SK-N-DZ (cell line): ENCODE measurements around the gene GDE1.

Source experiments
- DNase-seq: peaks from one replicate; pipeline ENCODE4 v3.0.0-alpha.2; 2015; ENCODE audit warnings: low spot score

The GDE1 gene

DNA sequence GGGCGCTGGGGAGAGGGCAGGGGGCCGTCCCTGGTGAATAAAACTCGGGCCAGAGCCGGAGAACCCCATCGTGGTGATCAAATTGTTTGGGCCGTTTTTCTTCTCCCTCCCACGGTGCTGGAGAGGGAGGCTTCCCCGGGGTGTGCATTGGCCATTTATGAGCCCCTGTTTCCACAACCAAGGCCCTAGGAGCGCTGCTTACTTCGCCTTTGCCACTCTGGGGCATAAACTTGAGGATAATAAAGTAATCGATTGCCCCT is 2.4 kb upstream of the GDE1 start:
- no peak for DNase-seq

DNA sequence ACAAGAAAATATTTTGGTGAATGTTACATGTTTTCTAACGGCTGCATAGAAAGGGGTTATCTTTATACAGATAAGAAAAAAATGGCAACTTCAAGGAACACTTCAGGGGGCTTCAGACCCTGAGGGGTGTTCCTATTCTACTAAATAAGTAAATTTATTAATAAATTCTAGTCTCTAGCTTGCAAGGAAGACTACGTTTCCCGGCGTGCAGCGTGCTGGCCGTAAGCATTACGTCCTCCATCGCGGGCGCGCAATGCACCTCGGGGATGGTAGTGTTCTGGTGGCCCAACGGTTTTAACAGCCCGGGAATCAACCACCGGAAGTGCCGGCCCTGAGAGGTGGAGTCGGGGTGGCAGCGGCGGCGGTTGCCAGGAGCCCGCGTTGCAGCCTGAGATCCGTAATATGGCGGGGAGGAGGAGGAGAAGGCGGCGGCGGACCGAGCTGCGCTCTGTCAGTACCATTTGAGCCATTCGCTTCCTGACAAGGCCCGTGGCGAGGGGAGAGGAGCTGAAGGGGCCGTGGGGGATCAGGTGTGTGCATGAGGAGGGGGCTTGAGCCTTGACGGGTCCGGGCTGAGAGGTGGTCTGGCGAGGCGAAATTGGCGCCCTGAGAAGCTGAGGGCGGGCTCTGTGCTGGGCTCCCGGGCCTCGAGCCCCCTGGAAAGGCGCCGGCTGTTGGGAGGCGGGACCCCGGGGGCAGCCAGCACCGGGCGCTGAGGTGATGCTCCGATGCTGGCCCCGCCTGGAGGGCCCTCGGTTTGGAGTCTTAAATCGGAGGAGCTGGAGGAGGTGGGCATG is 1.9 kb upstream of the GDE1 start, which contains the start of gene CCP110:
CCP110 (plus strand) TSS at position 384 of the 797 bp plus-strand sequence. CDS start 3,940 bp downstream, outside the sequence.
- DNase-seq: peak; percentile 95

DNA sequence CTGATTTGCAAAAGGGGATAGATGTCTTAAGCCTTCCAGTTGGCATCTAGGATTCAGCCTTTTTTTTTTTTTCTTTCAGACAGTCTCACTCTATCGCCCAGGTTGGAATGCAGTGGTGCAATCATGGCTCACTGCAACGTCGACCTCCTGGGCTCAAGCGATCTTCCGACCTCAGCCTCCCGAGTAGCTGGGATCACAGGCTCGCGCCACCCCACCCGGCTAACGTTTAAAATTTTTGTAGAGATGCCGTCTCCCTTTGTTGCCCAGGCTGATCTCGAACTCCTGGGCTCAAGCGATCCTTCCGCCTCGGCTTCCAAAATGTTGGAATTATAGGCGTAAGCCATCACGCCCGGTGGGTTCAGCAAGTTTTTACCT is 1.3 kb upstream of the GDE1 start:
- no peak for DNase-seq

DNA sequence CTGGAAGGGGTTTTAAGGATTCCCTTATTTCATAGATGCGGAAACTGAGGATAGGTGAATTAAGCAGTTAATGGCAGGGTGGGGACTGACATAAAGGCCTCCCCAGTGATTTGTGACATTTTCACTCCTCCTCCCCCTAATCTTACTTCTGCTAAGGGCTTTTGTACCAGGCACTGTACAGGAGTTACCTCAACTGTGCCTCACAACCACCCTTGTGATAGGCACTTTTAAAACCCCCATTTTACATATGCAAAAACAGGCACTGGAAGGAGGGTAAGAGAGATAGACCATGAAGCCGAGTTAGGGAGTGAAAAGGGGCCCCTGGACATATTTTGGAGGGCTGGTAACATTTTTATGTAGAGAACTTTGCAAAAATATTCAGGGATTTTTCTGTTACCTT is 862 bp upstream of the GDE1 start:
- DNase-seq: no peak

DNA sequence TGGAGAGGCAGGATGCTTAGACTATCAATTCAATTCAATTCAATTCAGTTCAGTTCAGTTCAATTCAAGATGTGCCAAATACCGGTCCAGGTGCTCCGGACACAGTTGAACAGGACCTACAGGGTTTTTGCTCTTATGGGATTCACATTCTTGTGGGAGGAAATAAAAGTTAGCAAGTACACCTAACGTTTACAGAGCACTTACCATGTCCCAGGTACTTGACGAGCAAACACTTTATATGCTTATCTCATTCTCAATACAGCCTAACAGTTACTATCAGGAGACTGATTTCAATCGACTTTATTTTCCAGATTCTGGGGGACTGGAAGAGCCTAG is 467 bp upstream of the GDE1 start:
- DNase-seq: no peak

DNA sequence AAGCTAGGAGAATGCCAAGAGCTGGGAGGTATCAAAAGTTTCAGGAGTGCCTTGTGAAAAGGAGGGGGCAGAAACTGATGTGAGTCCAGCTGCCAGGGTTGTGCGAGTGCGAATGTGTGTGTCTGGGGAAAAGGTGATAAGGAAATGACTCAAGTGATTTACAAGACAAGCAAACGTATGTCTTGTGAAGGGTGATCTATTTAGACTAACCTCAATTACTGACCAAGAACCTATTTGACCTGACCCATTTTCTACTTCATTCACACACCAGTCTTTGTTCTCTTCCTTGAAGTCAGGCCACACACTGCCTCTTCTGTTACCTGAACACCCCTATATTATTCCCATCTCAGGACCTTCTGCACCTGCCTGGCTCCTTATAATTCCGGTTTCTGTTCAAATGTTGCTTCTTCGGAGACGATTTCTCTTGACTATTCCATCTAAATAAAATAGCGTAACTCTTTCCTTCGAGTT is 1.0 kb downstream of the GDE1 start:
- no peak for DNase-seq

DNA sequence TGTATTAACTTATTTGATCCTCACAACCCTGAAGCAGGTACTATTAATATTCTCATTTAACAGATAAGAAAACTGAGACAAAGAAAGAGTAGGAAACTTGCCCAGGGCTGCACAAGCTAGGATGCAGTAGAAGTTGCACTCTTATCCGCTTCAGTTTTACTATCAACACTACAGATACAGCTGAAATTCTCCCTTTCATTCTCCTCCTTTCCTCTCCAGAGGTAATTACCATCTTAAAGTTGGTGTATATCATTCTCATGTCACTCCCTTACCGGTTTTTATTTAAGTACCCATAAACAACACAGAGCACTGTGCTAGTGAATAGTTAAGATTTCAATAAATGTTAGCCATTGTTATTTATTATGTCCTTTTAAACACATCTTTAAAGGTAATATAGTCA is 3.5 kb downstream of the GDE1 start:
- DNase-seq: no peak

DNA sequence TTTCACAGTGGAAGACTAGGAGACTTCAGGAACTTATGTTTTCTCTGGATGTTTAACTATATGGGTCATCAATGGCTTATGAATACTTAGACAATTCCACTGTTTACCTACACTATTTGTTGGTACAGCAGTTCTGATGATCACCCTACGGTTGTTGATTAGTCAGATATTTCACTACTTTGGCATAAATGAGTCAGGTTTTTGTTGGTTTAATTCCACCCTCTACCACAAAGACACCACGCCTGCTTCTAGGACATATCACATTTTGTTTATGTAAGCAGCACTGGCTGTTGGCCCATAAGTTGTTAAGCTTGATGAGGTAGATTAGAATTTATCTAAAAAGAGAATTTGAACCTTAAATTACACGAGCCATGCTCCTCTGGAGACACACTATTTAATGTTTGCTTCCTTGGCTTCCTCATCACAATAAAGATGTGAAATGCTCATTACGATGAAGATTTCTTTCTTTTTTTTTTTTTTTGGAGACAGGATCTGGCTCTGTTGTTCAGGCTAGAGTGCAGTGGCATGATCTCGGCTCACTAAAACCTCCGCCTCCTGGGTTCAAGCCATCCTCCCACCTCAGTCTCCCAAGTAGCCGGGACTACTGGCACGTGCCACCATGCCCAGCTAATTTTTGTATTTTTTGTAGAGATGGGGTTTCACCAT is 4.3 kb downstream of the GDE1 start:
- no peak for DNase-seq

DNA sequence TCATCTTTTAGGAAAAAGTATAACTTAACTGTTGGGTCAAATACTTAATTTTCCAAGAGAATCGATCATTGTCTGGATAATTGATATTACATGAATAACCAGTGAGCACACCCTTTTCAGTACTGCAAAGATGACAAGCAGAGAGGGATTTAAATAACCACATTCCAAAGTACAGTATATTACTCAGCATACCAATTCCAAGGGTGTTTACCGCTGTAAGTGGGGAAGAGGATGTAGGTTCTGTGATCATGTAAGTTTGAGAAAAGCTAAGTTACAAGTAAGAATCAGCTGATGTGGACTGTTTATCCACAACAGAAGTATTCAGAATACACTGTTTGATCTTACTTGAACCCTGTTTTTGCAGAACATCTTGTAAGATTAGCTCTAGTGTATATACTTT is 6.1 kb downstream of the GDE1 start:
- DNase-seq: no peak

DNA sequence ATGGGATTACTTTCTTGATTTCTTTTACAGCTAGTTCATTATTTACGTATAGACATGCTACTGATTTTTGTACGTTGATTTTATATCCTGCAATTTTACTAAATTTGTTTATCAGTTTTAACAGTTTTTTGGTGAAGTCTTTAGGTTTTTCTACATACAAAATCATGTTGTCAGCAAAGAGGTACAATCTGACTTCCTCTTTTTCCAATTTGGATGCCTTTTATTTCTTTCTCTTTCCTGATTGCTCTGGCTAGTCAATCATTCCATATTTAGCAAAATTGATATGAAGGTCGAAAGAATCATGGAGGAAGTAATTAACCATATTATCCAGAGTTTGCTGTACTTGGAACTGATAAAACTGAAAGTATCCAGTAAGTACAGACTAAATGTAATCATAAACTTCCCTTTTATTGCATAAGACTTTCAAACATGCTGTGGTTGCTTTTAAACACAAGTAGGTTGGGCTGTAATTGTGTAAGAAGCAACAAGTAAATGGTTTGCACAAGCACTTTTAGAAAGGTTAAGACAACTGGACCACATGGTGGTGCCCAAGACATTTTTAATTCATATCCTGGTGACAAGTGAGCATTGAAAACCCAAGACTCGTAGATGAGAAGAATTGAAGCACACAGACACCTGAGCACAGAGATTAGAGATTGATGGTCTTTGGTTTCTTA is 8.4 kb downstream of the GDE1 start:
- no peak for DNase-seq

DNA sequence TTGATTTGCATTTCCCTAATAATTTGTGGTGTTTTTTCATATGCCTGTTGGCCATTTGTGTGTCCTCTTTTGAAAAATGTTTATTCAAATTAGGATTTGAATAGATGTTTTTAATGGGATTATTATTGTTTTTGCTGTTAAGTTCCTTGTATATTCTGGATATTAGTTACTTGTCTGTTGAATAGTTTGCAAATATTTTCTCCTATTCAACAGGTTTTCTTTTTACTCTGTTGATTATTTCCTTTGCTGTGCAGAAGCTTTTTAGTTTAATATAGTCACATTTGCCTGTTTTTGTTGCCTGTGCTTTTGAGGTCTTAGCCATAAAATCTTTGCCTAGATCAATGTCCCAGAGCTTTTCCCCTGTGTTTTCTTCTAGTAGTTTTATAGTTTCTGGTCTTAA is 9.6 kb downstream of the GDE1 start:
- DNase-seq: no peak

DNA sequence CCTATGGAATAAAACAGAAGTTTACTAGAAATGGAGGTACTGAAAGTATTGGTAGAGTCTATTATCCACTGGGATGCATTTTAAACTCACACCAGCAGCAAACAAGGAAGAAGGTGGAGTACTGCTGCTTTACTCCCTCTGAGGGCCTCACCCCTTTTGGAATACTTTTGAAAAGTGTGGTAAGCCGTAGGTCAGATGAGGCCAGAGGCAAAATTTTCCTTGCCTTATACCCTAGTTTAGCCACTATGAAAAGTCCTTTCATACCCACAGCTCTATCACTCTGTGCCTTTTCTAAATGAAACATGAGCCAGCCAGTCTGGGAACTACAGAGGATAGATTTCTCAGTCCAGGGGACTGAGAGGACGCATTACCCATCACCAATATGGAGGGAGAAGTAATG is 14.0 kb downstream of the GDE1 start:
- DNase-seq: no peak

DNA sequence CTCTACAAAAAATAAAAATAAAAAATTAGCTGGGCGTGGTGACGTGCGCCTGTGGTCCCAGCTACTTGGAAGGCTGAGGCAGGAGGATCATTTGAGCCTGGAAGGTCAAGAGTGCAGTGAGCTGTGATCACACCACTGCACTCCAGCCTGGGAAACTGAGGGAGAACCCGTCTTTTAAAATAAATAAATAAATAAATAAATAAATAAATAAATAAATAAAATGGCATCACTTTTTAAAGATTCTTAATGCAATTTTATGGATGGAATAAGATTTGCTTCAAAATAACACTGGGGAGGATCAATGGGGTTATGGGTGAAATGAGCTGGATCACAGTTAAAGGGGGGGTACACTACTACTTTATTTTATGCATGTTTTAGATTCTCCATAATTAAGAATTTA is 14.9 kb downstream of the GDE1 start:
- DNase-seq: no peak

DNA sequence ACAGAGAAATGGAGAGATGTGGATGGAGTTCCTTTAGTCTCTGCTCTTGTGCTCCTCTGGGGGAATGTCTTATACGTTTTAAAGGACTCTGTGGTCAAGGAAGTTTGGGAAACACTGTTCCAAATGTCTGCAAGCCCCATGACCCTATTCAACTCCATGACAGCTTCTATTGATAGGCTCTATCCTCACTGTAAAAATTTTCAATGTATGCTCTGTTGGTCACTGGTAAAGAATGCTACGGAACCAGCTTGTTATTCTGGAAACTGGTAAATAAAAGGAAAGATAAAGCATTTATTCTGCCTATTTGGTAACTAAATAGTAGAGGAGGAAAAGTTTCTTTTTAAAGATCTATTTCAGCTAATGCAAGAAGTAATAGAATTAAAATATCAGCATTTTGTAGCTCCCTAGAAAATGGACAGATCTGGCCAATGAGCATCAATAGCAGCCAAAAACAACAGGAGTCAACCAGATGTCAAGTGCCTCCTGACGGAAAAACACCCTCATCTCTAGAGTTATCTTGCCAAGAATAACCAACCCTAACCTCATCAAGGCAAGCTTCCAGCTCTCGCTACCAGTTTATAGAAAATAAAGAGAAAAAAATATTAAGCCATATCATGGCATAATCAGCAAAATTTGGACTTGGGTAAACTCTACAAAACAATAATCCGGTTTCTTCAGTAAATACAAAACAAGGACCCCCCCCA is 16.1 kb downstream of the GDE1 start:
- DNase-seq: no peak

DNA sequence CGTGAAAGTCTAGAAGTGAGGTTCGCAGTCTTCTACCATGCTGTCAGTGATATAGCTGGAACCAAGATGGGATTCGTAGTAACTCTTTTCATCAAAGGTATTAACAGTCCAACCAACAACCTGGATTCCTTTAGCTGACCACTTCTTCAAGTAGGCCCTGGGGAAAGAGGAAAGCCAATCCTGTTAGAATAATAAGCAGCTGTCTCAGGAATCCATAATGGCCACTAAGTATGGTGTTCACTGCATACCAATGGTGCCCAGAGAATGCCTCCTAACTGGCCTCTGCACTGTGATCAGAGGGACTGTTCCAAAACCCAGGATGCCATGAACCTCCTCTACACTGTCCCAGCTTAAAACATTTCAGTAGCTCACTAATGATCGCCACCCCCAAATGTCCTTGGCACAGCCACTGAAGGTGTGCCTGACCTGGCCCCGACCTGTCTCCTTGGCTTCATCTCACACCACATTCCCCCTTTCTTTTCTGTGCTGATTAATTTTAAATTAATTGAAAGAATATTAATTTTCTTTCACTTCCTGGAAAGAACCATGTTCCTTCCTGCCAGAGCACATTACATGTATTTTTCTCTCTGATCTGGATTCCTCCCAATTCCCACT is 18.3 kb downstream of the GDE1 start:
- DNase-seq: no peak

DNA sequence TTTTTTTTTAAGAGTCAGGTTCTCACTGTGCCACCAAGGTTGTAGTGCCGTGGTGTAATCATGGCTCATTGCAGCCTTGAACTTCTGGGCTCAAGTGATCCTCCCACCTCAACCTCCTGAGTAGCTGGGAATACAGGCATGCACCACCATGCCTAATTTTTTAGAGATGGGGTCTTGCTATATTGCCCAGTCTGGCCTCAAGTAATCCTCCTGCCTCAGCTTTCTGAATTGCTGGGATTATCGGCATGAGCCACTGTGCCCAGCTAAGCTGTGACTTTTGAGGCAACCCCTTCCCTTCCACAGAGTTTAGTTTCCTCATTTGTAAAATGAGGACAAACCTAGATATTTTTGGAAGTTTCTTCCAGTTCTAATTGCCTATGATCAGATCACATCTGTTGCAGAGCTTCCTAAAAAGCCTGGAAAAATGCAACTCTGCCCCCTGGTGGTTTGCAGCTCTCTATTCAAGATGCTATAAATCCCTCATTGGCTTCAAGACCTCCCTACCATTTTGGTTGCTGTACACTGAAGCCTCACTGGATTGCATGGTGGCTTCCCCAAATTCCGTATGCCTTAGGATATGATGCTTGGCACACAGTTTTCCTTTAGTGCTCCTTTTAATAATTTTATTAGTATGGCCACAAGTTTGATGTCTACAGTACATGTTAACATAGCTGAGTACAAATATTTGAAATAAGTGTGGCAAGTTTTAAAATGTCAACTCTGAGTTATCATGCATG is 19.3 kb downstream of the GDE1 start:
- peak; percentile 77 for DNase-seq

DNA sequence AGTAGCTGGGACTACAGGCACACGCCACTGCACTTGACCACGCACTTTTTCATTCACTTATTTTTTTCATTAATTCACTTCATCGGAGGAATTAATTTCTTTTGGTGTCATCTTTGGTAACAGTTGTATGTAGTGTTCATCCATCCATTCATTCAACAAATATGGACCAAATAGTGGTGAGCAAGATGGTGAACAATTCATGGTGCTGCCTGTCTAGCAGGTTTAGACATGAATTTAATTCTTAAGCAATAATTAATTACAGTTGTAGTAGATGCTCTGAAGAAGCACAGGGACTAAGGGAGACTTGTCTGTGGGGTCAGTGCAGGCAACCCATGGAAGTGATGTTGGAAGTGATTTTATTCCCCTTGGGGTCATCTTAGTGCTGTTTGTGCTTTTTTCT is 22.4 kb downstream of the GDE1 start:
- DNase-seq: no peak

DNA sequence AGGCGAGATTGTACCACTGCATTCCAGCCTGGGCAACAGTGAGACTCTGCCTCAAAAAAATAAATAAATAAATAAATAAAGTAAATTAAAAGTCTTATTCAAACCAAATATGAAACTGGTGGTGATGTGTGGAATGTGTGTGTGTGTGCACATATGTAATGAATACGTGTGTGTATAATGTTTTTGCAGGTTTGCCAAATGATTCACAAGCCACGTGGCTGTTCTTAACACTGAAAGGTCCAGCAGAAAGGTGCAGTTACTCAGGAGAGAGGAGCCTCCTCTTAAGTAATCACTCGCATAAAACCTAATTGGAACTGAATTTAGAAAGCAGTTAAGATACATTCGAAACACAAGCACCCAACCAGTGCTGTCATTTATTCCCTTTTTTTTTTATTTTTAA is 22.9 kb downstream of the GDE1 start:
- no peak for DNase-seq

DNA sequence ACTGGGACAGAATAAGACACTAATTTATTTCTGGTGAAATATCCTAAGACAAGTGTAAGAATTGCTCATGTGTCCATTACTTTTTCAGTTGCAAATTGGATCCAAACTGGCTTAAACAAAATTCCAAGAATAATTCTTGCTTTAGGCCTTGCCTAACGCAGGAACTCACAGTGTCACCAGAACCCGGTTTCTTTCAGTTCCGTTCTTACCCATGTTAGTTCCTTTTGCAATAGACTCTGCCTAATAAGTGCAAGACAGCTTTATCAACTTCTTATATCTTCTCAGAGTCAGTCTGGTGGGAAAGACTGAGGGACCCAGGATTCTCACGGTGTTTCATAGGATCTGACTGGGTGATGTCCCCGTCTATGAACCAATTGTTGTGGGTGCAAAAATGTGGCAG is 24.7 kb downstream of the GDE1 start:
- no peak for DNase-seq

DNA sequence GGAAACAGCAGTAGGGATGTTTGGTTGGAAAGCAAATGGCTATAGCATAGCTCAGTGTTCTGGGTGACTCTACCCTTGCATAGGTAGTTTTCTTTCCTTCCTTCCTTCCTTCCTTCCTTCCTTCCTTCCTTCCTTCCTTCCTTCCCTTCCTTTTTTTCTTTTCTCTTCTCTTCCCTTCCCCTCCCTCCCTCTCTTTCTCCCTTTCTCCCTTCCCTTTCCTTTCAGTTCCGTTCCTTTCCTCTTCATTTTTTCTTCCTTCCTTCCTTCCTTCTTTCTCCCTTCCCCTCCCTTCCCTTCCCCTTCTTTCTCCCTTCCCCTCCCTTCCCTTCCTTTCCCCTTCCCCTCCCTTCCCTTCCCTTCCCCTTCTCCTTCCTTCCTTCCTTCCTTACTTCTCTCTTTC is 31.3 kb downstream of the GDE1 start:
- no peak for DNase-seq

DNA sequence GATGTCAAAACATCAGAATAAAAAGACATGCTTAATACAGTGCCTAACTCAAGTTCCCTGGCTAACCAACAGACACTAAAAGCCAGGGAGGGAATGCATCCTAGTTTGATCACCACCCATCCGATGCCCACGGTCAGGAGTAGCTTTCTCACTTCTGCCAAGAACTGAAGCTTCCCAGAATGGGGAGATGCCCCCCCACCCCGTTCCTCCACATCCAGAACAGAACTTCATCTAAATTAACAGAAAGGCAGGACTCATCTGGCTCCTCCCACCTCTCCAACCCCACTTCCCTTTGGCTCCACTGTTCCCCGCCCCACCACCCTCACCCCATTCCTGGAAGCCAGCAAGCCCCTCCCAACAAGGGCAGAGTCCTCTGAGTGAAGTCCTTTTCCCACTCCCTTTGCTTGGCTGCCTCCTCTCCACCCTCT is 33.7 kb downstream of the GDE1 start:
- no peak for DNase-seq
